H9 (cell line): Measurements from ENCODE around the gene LGALS14. TPM values are rescaled to one million over a fixed set of nuclear protein-coding genes. Genes with fewer than 3 reads are reported as not detected.

ENCODE experiments used
- DNase-seq: peaks from one replicate; pipeline ENCODE4 v3.0.0-alpha.2; 2017
- H2AFZ ChIP-seq: one replicate; pipeline ENCODE4 v1.6.1; 2013; ENCODE audit warnings: mild to moderate bottlenecking, low read length, control low read depth, moderate library complexity
- H2AK5ac ChIP-seq: 2 replicates; pipeline ENCODE4 v1.6.1; 2013; ENCODE audit warnings: low read length, control low read depth, mixed read lengths; ENCODE audit not compliant: insufficient read length
- H2BK120ac ChIP-seq: one replicate; pipeline ENCODE4 v1.6.1; 2013; ENCODE audit warnings: low read depth, mild to moderate bottlenecking, low read length, control low read depth, inconsistent platforms; ENCODE audit not compliant: poor library complexity, severe bottlenecking
- H2BK12ac ChIP-seq: 2 replicates; pipeline ENCODE4 v1.6.1; 2013; ENCODE audit warnings: low read length, control low read depth, mixed read lengths, low read depth; ENCODE audit not compliant: insufficient read length
- H2BK15ac ChIP-seq: 2 replicates; pipeline ENCODE4 v1.6.1; 2013; ENCODE audit warnings: low read depth, low read length, control low read depth
- H2BK20ac ChIP-seq: one replicate; pipeline ENCODE4 v1.6.1; 2013; ENCODE audit warnings: low read depth, mild to moderate bottlenecking, low read length, control low read depth, inconsistent platforms; ENCODE audit not compliant: poor library complexity, severe bottlenecking
- H2BK5ac ChIP-seq: 2 replicates; pipeline ENCODE4 v1.6.1; 2013; ENCODE audit warnings: low read length, control low read depth, mixed read lengths; ENCODE audit not compliant: insufficient read length
- H3K14ac ChIP-seq: 2 replicates; pipeline ENCODE4 v1.6.1; 2013; ENCODE audit warnings: low read length, control low read depth; ENCODE audit not compliant: insufficient read depth
- H3K18ac ChIP-seq: 2 replicates; pipeline ENCODE4 v1.6.1; 2013; ENCODE audit warnings: low read depth, mild to moderate bottlenecking, mixed read lengths, low read length, control low read depth; ENCODE audit not compliant: insufficient read length
- H3K23ac ChIP-seq: 2 replicates; pipeline ENCODE4 v1.6.1; 2013; ENCODE audit warnings: low read length, control low read depth, mixed read lengths, low read depth; ENCODE audit not compliant: insufficient read length
- H3K23me2 ChIP-seq: 2 replicates; pipeline ENCODE4 v1.6.1; 2013; ENCODE audit warnings: low read depth, mild to moderate bottlenecking, mixed read lengths, low read length, control low read depth; ENCODE audit not compliant: insufficient read length, poor library complexity, severe bottlenecking
- H3K27ac ChIP-seq: 2 replicates; pipeline ENCODE4 v1.5.1; 2013; ENCODE audit warnings: low read length, control low read depth, mixed read lengths, low read depth; ENCODE audit not compliant: insufficient read length
- H3K27me3 ChIP-seq: 2 replicates; pipeline ENCODE4 v1.6.1; 2013; ENCODE audit warnings: low read length, control low read depth, inconsistent platforms; ENCODE audit not compliant: insufficient read depth
- H3K4ac ChIP-seq: 2 replicates; pipeline ENCODE4 v1.6.1; 2013; ENCODE audit warnings: low read depth, mild to moderate bottlenecking, control low read depth, inconsistent platforms, low read length, moderate library complexity
- H3K4me1 ChIP-seq: 2 replicates; pipeline ENCODE4 v1.6.1; 2013; ENCODE audit warnings: low read length, control low read depth, inconsistent platforms; ENCODE audit not compliant: insufficient read depth
- H3K4me2 ChIP-seq: 2 replicates; pipeline ENCODE4 v1.6.1; 2013; ENCODE audit warnings: low read length, control low read depth, mixed read lengths; ENCODE audit not compliant: insufficient read length, insufficient read depth
- H3K56ac ChIP-seq: 2 replicates; pipeline ENCODE4 v1.6.1; 2013; ENCODE audit warnings: low read depth, mild to moderate bottlenecking, mixed read lengths, low read length, control low read depth; ENCODE audit not compliant: insufficient read length
- H3K79me1 ChIP-seq: 2 replicates; pipeline ENCODE4 v1.6.1; 2013; ENCODE audit warnings: low read depth, mild to moderate bottlenecking, moderate library complexity, low read length, control low read depth, inconsistent platforms; ENCODE audit not compliant: insufficient read depth, poor library complexity, severe bottlenecking
- H3K79me2 ChIP-seq: 2 replicates; pipeline ENCODE4 v1.6.1; 2013; ENCODE audit warnings: low read length, control low read depth, inconsistent platforms; ENCODE audit not compliant: insufficient read depth
- H3K9ac ChIP-seq: 2 replicates; pipeline ENCODE4 v1.6.1; 2013; ENCODE audit warnings: low read length, control low read depth, mixed read lengths; ENCODE audit not compliant: insufficient read length; ENCODE audit errors: extremely low read depth
- H3K9me3 ChIP-seq: one replicate; pipeline ENCODE4 v1.6.1; 2013; ENCODE audit warnings: low read depth, low read length, inconsistent platforms; ENCODE audit not compliant: control insufficient read depth
- H3T11ph ChIP-seq: one replicate; pipeline ENCODE4 v1.6.1; 2013; ENCODE audit warnings: mild to moderate bottlenecking, low read length, control low read depth, inconsistent platforms
- H4K20me1 ChIP-seq: one replicate; pipeline ENCODE4 v1.6.1; 2013; ENCODE audit not compliant: control insufficient read depth, insufficient read length, insufficient read depth
- H4K5ac ChIP-seq: 2 replicates; pipeline ENCODE4 v1.6.1; 2013; ENCODE audit warnings: low read depth, mild to moderate bottlenecking, mixed read lengths, low read length, control low read depth; ENCODE audit not compliant: insufficient read length
- H4K8ac ChIP-seq: replicated peaks from 2 replicates; pipeline ENCODE4 v1.6.1; 2013; ENCODE audit warnings: low read length, control low read depth, mixed read lengths, low read depth; ENCODE audit not compliant: insufficient read length
- H4K91ac ChIP-seq: 2 replicates; pipeline ENCODE4 v1.6.1; 2013; ENCODE audit warnings: low read depth, mild to moderate bottlenecking, moderate library complexity, mixed read lengths, low read length, control low read depth; ENCODE audit not compliant: insufficient read length
- H3K27ac Mint-ChIP-seq, 3 experiments: 2 replicates in 2 of 3; 3 replicates in 1 of 3; pipeline ENCODE4 v1.8.0; 2020 to 2021; ENCODE audit warnings: mixed read lengths in 3 of 3, mild to moderate bottlenecking in 1 of 3, moderate library complexity in 1 of 3
- H3K27me3 Mint-ChIP-seq: 2 replicates; pipeline ENCODE4 v1.8.0; 2021; ENCODE audit warnings: low read depth, mild to moderate bottlenecking, moderate library complexity, mixed read lengths
- H3K36me3 Mint-ChIP-seq, 3 experiments: 2 replicates in 2 of 3; 3 replicates in 1 of 3; pipeline ENCODE4 v1.8.0; 2020 to 2021; ENCODE audit warnings: low read depth in 3 of 3, mixed read lengths in 3 of 3; ENCODE audit not compliant: insufficient read depth in 1 of 3
- H3K4me1 Mint-ChIP-seq, 2 experiments: 2 replicates each; pipeline ENCODE4 v1.8.0; 2020; ENCODE audit warnings: mixed read lengths in 2 of 2
- H3K4me3 Mint-ChIP-seq, 2 experiments: 2 replicates in 1 of 2; 3 replicates in 1 of 2; pipeline ENCODE4 v1.8.0; 2020 to 2021; ENCODE audit warnings: mild to moderate bottlenecking in 2 of 2, mixed read lengths in 2 of 2, moderate library complexity in 1 of 2
- H3K9me3 Mint-ChIP-seq, 2 experiments: 2 replicates in 1 of 2; 3 replicates in 1 of 2; pipeline ENCODE4 v1.8.0; 2020; ENCODE audit warnings: mild to moderate bottlenecking in 2 of 2, mixed read lengths in 2 of 2, moderate library complexity in 1 of 2
- CTCF ChIP-seq: fragments of 200-600 bp; sonication (generic); conservative IDR thresholded peaks from 3 replicates; pipeline ENCODE4 v1.8.0; 2021; ENCODE audit warnings: antibody characterized with exemption, mild to moderate bottlenecking
- WGBS: extraction: QIAGEN DNeasy Blood & Tissue Kit; methylation state at CpG from one replicate; pipeline ENCODE4 v1.1.7; 2013; ENCODE audit warnings: missing lambda C conversion rate, low lambda C conversion rate, mixed read lengths; ENCODE audit not compliant: insufficient read length; ENCODE audit errors: extremely low coverage; 5-methylcytosine and 5-hydroxymethylcytosine counted together
- total RNA-seq: library from RNA; stranded (reverse); gene quantifications from 2 replicates; pipeline ENCODE4 v1.2.1, GENCODE V29; 2021

The LGALS14 gene
- total RNA-seq, 1 experiment from 2014 or later = not detected

- Histone ChIP-seq H2BK15ac (no peak overlapping the region), H3K18ac (no peak overlapping the region), H3K79me1 (no peaks in the 10 kb centered on the region), H4K20me1 (no peaks in the 10 kb centered on the region), H3K79me2 (no peaks in the 10 kb centered on the region), H3K23me2 (no peaks in the 10 kb centered on the region), H3K4me1 (no peaks in the 10 kb centered on the region), H2AK5ac (no peak overlapping the region), H3K9ac (no peak overlapping the region), H4K5ac (no peak overlapping the region), H3K9me3 (no peaks in the 10 kb centered on the region), H3K27me3 (no peaks in the 10 kb centered on the region), H3T11ph (no peak overlapping the region), H2BK12ac (no peak overlapping the region), H3K27ac (no peak overlapping the region), H4K8ac (no peak overlapping the region), H3K23ac (no peak overlapping the region), H4K91ac (no peak overlapping the region), H3K14ac (no peak overlapping the region), H3K56ac (no peak overlapping the region), H2BK5ac (no peak overlapping the region), H2AFZ (no peak overlapping the region), H3K4me2 (no peak overlapping the region), H3K4ac (no peak overlapping the region), H2BK20ac (no peak overlapping the region), H2BK120ac (no peak overlapping the region)
- H3K36me3 Mint-ChIP-seq = no peaks in the 10 kb centered on the region
- H3K4me3 Mint-ChIP-seq = no peak overlapping the region
- DNase-seq = no peak
- peaks cover 0 to 2% of the 10 kb centered on the region in 2 experiments; a peak in 1 of 5 replicates for H3K9me3 Mint-ChIP-seq
- H3K4me1 Mint-ChIP-seq = no peaks in the 10 kb centered on the region
- no CpG with 5 or more reads among the region's 4 CpGs for WGBS
- H3K27me3 Mint-ChIP-seq = peaks cover 8% of the 10 kb centered on the region
- no peak overlapping the region for H3K27ac Mint-ChIP-seq
- TF ChIP-seq CTCF = no peak
These were observed 25.3 kb downstream of the LGALS14 start for GRCh38 chr19:39729594-39729993.
